Type B pancreatic cell (in vitro differentiated cells): ENCODE measurements around the gene GRM2. TPM values are rescaled to one million over a fixed set of nuclear protein-coding genes. Genes with fewer than 3 reads are reported as not detected.
"Not testable (repeated sequence)": the region's sequence is repeated elsewhere in the genome, so short reads cannot be mapped to it uniquely, and the experiment has no call there.

ENCODE experiments used
- DNase-seq: peaks from one replicate; pipeline ENCODE4 v3.0.0; 2021; ENCODE audit warnings: mixed read lengths; ENCODE audit not compliant: unreplicated experiment; ENCODE audit errors: extremely low spot score
- H3K27ac Mint-ChIP-seq: 2 replicates; pipeline ENCODE4 v1.8.0; 2021; ENCODE audit warnings: mild to moderate bottlenecking, mixed read lengths
- H3K27me3 Mint-ChIP-seq: 2 replicates; pipeline ENCODE4 v1.8.0; 2021; ENCODE audit warnings: mixed read lengths
- H3K36me3 Mint-ChIP-seq: 2 replicates; pipeline ENCODE4 v1.8.0; 2021; ENCODE audit warnings: mixed read lengths
- H3K4me1 Mint-ChIP-seq: one replicate; pipeline ENCODE4 v1.8.0; 2021; ENCODE audit warnings: mixed read lengths; ENCODE audit not compliant: unreplicated experiment
- H3K4me3 Mint-ChIP-seq: 2 replicates; pipeline ENCODE4 v1.8.0; 2021; ENCODE audit warnings: mild to moderate bottlenecking, mixed read lengths
- H3K9me3 Mint-ChIP-seq: 2 replicates; pipeline ENCODE4 v1.8.0; 2021; ENCODE audit warnings: mixed read lengths
- total RNA-seq: library from RNA; stranded (reverse); gene quantifications from 2 replicates; pipeline ENCODE4 v1.2.1, GENCODE V29; 2021; ENCODE audit warnings: low replicate concordance
- TF ChIP-seq, protein P1 (sequence below): fragments of 200-600 bp; sonication (generic); conservative IDR thresholded peaks from 2 replicates; pipeline ENCODE4 v1.5.0; 2021; ENCODE audit warnings: antibody characterized with exemption, mild to moderate bottlenecking

Gene GRM2
- total RNA-seq, 1 donor from 2014 or later, result 0.58 TPM

DNA sequence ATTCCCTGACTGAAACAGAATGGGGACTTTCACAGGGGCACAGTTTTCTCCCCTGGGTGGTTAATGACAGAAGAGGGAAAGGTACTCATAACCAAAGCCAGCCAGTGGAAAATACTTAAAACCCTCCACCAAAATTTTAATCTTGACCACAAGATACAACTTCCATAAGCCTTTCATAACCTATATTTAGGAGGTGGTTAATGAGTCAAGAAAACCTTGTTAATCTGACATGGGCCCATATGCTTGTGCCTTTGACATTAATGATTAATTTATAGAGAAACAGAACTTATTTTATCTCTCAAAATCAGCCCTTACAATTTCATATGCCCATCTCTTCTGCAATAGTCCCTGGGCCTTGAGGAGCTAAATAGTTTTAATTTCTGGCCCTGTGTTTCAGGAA is 41.0 kb downstream of the GRM2 start:
- Mint-ChIP-seq H3K36me3 (no peaks in the 10 kb centered on the region), H3K27me3 (peaks cover 12% of the 10 kb centered on the region), H3K4me1 (no peaks in the 10 kb centered on the region), H3K9me3 (peaks cover 4% of the 10 kb centered on the region), H3K4me3 (no peak overlapping the region), H3K27ac (no peak overlapping the region)
- no peak for DNase-seq
- TF ChIP-seq, protein P1, sequence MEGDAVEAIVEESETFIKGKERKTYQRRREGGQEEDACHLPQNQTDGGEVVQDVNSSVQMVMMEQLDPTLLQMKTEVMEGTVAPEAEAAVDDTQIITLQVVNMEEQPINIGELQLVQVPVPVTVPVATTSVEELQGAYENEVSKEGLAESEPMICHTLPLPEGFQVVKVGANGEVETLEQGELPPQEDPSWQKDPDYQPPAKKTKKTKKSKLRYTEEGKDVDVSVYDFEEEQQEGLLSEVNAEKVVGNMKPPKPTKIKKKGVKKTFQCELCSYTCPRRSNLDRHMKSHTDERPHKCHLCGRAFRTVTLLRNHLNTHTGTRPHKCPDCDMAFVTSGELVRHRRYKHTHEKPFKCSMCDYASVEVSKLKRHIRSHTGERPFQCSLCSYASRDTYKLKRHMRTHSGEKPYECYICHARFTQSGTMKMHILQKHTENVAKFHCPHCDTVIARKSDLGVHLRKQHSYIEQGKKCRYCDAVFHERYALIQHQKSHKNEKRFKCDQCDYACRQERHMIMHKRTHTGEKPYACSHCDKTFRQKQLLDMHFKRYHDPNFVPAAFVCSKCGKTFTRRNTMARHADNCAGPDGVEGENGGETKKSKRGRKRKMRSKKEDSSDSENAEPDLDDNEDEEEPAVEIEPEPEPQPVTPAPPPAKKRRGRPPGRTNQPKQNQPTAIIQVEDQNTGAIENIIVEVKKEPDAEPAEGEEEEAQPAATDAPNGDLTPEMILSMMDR, result no peak

DNA sequence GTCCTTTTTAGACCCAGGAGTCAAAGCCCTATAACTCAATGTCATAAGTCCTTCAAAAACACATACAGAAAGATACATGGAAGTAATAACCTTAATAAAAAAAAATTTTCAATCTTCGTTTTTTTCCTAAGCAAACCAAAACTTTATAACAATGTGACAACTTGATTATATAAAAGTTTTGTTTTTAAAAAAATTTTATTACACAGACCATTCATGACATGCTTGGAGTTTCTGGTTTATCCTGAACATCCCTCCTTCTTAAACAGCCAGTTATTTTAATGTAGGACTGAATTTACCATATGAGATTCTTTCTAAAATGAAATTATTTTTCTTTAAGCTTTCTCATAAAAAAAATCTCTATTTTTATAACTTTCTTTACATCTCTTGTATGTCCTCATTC is 41.5 kb downstream of the GRM2 start:
- TF ChIP-seq, protein P1, result no peak
- H3K27ac Mint-ChIP-seq, result no peak overlapping the region
- H3K27me3 Mint-ChIP-seq, result peaks cover 8% of the 10 kb centered on the region
- no peaks in the 10 kb centered on the region for H3K4me1 Mint-ChIP-seq
- no peak for DNase-seq
- no peak overlapping the region for H3K4me3 Mint-ChIP-seq
- no peaks in the 10 kb centered on the region for H3K36me3 Mint-ChIP-seq
- H3K9me3 Mint-ChIP-seq, result peaks cover under 1% of the 10 kb centered on the region

DNA sequence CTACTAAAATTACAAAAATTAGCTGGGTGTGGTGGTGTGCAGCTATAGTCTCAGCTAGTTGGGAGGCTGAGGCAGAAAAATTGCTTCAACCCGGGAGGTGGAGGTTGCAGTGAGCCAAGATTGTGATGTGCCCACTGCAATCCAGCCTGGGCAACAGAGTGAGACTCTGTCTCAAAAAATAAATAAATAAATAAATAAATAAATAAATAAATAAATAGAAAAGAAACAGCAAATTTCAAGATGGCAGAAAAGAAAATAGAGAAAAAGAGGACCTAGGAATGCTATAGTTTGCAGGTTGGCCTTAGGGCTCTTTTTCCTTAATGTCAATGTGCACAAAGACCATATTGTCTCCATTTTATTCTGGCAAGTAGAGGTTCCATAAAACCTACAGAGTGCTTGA is 44.0 kb downstream of the GRM2 start:
- DNase-seq, result no peak
- Mint-ChIP-seq H3K4me3 (no peak overlapping the region), H3K36me3 (no peaks in the 10 kb centered on the region), H3K9me3 (no peaks in the 10 kb centered on the region), H3K27ac (no peak overlapping the region), H3K4me1 (no peaks in the 10 kb centered on the region), H3K27me3 (no peaks in the 10 kb centered on the region)
- TF ChIP-seq, protein P1, result no peak

DNA sequence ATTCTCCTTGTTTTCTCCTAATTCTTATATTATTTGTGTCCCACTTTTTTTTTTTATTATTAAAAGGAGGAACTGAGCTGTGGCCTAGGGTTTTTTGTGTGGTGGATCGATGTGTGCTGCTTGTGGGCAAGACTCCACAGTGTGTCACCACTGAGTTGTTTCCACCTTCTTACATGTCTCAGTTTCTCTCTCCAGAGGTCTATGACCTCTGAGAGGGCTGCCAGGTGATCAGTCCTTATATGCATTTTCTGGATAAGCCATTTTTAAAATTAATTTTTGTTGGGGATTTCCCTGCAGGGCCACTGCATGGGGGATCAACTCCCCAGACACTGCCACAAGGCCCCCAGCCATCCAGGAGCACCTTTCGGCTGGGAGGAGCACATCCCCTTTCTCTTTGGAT is 44.4 kb downstream of the GRM2 start:
- H3K4me1 Mint-ChIP-seq, result no peaks in the 10 kb centered on the region
- H3K4me3 Mint-ChIP-seq, result no peak overlapping the region

DNA sequence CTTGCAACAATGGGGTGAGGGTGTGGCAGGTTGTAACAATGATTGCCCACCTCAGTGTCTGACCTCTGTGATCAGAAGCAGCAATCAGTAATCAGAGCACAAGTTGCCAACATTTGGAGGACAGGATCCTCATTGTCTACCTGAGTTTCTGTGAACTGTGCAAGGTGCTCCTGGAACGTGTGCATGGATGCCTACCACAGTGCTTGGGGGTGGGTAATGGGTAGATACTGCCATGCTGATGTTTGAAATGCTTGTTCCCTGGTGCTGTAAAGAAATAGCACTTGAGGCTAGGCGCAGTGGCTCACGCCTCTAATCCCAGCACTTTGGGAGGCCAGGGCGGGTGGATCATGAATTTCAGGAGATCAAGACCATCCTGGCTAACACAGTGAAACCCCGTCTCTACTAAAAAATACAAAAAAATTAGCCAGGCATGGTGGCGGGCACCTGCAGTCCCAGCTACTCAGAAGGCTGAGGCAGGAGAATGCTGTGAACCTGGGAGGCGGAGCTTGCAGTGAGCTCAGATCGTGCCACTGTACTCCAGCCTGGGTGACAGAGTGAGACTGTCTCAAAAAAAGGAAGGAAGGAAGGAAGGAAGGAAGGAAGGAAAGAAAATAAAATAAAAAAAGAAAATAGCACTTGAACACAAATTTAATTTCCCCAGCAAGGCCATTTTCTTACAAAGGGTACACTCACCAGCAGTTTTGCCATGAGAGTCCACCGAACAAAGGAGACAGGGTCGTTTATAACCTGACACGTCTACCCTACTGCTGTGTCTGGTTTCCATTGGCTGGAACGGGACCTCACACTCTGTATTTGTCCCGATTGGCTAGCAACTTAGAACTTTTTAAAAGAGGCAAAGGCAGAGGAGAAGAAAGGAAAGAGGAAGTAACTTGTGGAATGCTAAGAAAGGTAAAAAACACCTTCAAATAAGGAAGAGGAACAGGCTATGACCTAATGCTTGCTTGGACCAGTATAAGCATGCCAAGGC is 47.2 kb downstream of the GRM2 start:
- not testable (repeated sequence) for H3K36me3 Mint-ChIP-seq, H3K4me1 Mint-ChIP-seq, H3K9me3 Mint-ChIP-seq, H3K4me3 Mint-ChIP-seq, DNase-seq, H3K27ac Mint-ChIP-seq
- H3K27me3 Mint-ChIP-seq, result peaks cover 11% of the 10 kb centered on the region

More for the DNA sequence above, 44.4 kb downstream of the GRM2 start:
- H3K27me3 Mint-ChIP-seq, result peaks cover 4% of the 10 kb centered on the region
- no peaks in the 10 kb centered on the region for H3K36me3 Mint-ChIP-seq
- TF ChIP-seq, protein P1, result no peak
- no peak for DNase-seq
- no peak overlapping the region for H3K27ac Mint-ChIP-seq
- H3K9me3 Mint-ChIP-seq, result peaks cover 3% of the 10 kb centered on the region

DNA sequence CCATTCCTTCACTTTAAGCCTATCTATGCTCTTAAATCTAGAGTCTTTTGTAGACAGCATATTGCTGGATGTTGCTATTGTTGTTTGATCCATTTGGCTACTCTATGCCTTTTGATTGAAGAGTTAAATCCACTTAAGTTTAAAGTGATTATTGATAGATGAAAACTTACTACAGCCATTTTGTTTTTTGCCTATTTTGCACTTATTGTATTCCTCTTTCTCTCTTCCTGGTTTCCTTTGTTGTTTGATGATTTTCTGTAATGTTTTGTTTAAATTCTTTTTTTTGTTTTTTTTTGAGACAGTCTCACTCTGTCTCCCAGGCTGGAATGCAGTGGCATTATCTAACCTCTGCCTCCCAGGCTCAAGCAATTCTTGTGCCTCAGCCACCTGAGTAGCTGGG is 52.3 kb downstream of the GRM2 start:
- TF ChIP-seq, protein P1, result no peak
- Mint-ChIP-seq H3K27ac (no peak overlapping the region), H3K4me1 (no peaks in the 10 kb centered on the region), H3K27me3 (peaks cover 11% of the 10 kb centered on the region), H3K4me3 (no peak overlapping the region), H3K9me3 (peaks cover 7% of the 10 kb centered on the region), H3K36me3 (no peaks in the 10 kb centered on the region)
- no peak for DNase-seq
